WTC11 (cell line): ENCODE results near the gene TXNL4A. TPM values are rescaled to one million over a fixed set of nuclear protein-coding genes. Genes with fewer than 3 reads are reported as not detected.
"Not testable (repeated sequence)": the region's sequence is repeated elsewhere in the genome, so short reads cannot be mapped to it uniquely, and the experiment has no call there.

ENCODE experiments used
- ATAC-seq: fragments of 200-7000 bp; cut with Tn5 transposase; 2 replicates; pipeline ENCODE4 v1.10.0; 2021; ENCODE audit warnings: mild to moderate bottlenecking, moderate library complexity
- CTCF ChIA-PET: fragments of 300-600 bp; sonication (Branson Sonifier 250); formaldehyde crosslinking; loops from one replicate; lab custom pipeline; 2021; ENCODE audit warnings: antibody characterized with exemption; lab: Charles Lee
- POLR2A ChIA-PET: fragments of 350-600 bp; sonication (Branson Sonifier 250); formaldehyde crosslinking; loops from one replicate; lab custom pipeline; 2021; ENCODE audit warnings: antibody characterized with exemption; lab: Charles Lee
- DNase-seq: peaks from one replicate; pipeline ENCODE4 v3.0.0; 2021; ENCODE audit warnings: low spot score
- H3K27ac Mint-ChIP-seq: 2 replicates; pipeline ENCODE4 v1.8.0; 2021; ENCODE audit warnings: mixed read lengths
- H3K27me3 Mint-ChIP-seq: 2 replicates; pipeline ENCODE4 v1.8.0; 2021; ENCODE audit warnings: low read depth, mild to moderate bottlenecking, moderate library complexity, mixed read lengths
- H3K36me3 Mint-ChIP-seq: 2 replicates; pipeline ENCODE4 v1.8.0; 2021; ENCODE audit warnings: mixed read lengths
- H3K4me1 Mint-ChIP-seq: 2 replicates; pipeline ENCODE4 v1.8.0; 2022; ENCODE audit warnings: mixed read lengths
- H3K4me3 Mint-ChIP-seq: 2 replicates; pipeline ENCODE4 v1.8.0; 2021; ENCODE audit warnings: mild to moderate bottlenecking, moderate library complexity, mixed read lengths
- H3K9me3 Mint-ChIP-seq: 2 replicates; pipeline ENCODE4 v1.8.0; 2021; ENCODE audit warnings: mixed read lengths
- ATF1 ChIP-seq: sonication (generic); formaldehyde crosslinking; IDR thresholded peaks from 2 replicates; pipeline ENCODE4 v1.8.1; 2023; ENCODE audit warnings: mild to moderate bottlenecking, moderate library complexity, missing genetic modification reagents
- CREB1 ChIP-seq: sonication (generic); formaldehyde crosslinking; IDR thresholded peaks from 2 replicates; pipeline ENCODE4 v1.8.0; 2023; ENCODE audit warnings: mild to moderate bottlenecking, missing genetic modification reagents
- CREM ChIP-seq: sonication (generic); formaldehyde crosslinking; IDR thresholded peaks from 2 replicates; pipeline ENCODE4 v1.8.1; 2022; ENCODE audit warnings: mild to moderate bottlenecking, missing genetic modification reagents, moderate library complexity
- ETV6 ChIP-seq: sonication (generic); formaldehyde crosslinking; IDR thresholded peaks from 2 replicates; pipeline ENCODE4 v1.8.1; 2022; ENCODE audit warnings: mild to moderate bottlenecking, missing genetic modification reagents
- FOXP4 ChIP-seq: sonication (generic); formaldehyde crosslinking; IDR thresholded peaks from 2 replicates; pipeline ENCODE4 v1.8.0; 2022; ENCODE audit warnings: mild to moderate bottlenecking, missing genetic modification reagents
- GRHL2 ChIP-seq: fragments of 250-450 bp; sonication (Bioruptor Pico); IDR thresholded peaks from 2 replicates; pipeline ENCODE4 v1.8.0; 2022; ENCODE audit warnings: mild to moderate bottlenecking, moderate library complexity; ENCODE audit not compliant: insufficient replicate concordance, severe bottlenecking
- JAZF1 ChIP-seq: fragments of 250-450 bp; sonication (Bioruptor Pico); IDR thresholded peaks from 2 replicates; pipeline ENCODE4 v1.9.0; 2021; ENCODE audit warnings: moderate library complexity, mild to moderate bottlenecking, inconsistent platforms
- NR2C2 ChIP-seq: sonication (generic); formaldehyde crosslinking; IDR thresholded peaks from 2 replicates; pipeline ENCODE4 v1.8.0; 2022; ENCODE audit warnings: mild to moderate bottlenecking, missing genetic modification reagents
- SOX15 ChIP-seq: fragments of 250-450 bp; sonication (Bioruptor Pico); IDR thresholded peaks from 2 replicates; pipeline ENCODE4 v1.9.0; 2021; ENCODE audit warnings: mild to moderate bottlenecking
- TEAD4 ChIP-seq: sonication (generic); formaldehyde crosslinking; IDR thresholded peaks from 2 replicates; pipeline ENCODE4 v1.8.0; 2022; ENCODE audit warnings: mild to moderate bottlenecking, missing genetic modification reagents
- ZNF138 ChIP-seq: sonication (generic); formaldehyde crosslinking; conservative IDR thresholded peaks from 2 replicates; pipeline ENCODE4 v1.8.1; 2022; ENCODE audit warnings: mild to moderate bottlenecking, moderate library complexity, missing genetic modification reagents
- ZNF219 ChIP-seq: sonication (generic); formaldehyde crosslinking; IDR thresholded peaks from 2 replicates; pipeline ENCODE4 v1.8.0; 2023; ENCODE audit warnings: missing genetic modification reagents, mild to moderate bottlenecking, borderline replicate concordance
- ZNF232 ChIP-seq: sonication (generic); formaldehyde crosslinking; IDR thresholded peaks from 2 replicates; pipeline ENCODE4 v1.8.0; 2022; ENCODE audit warnings: mild to moderate bottlenecking, missing genetic modification reagents
- ZNF263 ChIP-seq: sonication (generic); formaldehyde crosslinking; IDR thresholded peaks from 2 replicates; pipeline ENCODE4 v1.8.1; 2022; ENCODE audit warnings: low read depth, mild to moderate bottlenecking, moderate library complexity, missing genetic modification reagents
- ZNF281 ChIP-seq: sonication (generic); formaldehyde crosslinking; IDR thresholded peaks from 2 replicates; pipeline ENCODE4 v1.8.0; 2023; ENCODE audit warnings: mild to moderate bottlenecking, missing genetic modification reagents
- ZNF396 ChIP-seq: fragments of 250-450 bp; sonication (Bioruptor Pico); IDR thresholded peaks from 2 replicates; pipeline ENCODE4 v1.8.0; 2021; ENCODE audit warnings: mild to moderate bottlenecking, moderate library complexity, borderline replicate concordance
- total RNA-seq: library from RNA; stranded (reverse); gene quantifications from 3 replicates; pipeline ENCODE4 v1.2.3, GENCODE V29; 2021
- TF ChIP-seq, protein P1 (sequence below): sonication (generic); formaldehyde crosslinking; conservative IDR thresholded peaks from 2 replicates; pipeline ENCODE4 v1.8.1; 2022; ENCODE audit warnings: mild to moderate bottlenecking, missing genetic modification reagents
- TF ChIP-seq, protein P2 (sequence below): sonication (generic); formaldehyde crosslinking; IDR thresholded peaks from 2 replicates; pipeline ENCODE4 v1.8.0; 2022; ENCODE audit warnings: mild to moderate bottlenecking, missing genetic modification reagents
- TF ChIP-seq, protein P3 (sequence below): fragments of 250-450 bp; sonication (Bioruptor Pico); IDR thresholded peaks from 2 replicates; pipeline ENCODE4 v1.9.0; 2021; ENCODE audit warnings: moderate library complexity, mild to moderate bottlenecking, inconsistent platforms, borderline replicate concordance
- TF ChIP-seq, protein P4 (sequence below): fragments of 250-450 bp; sonication (Bioruptor Pico); IDR thresholded peaks from 2 replicates; pipeline ENCODE4 v1.9.0; 2021; ENCODE audit warnings: mild to moderate bottlenecking
- TF ChIP-seq, protein P5 (sequence below): sonication (generic); formaldehyde crosslinking; IDR thresholded peaks from 2 replicates; pipeline ENCODE4 v1.8.1; 2022; ENCODE audit warnings: mild to moderate bottlenecking, missing genetic modification reagents, moderate library complexity, borderline replicate concordance

TXNL4A gene
- total RNA-seq, 1 experiment from 2014 or later = 157 TPM

DNA sequence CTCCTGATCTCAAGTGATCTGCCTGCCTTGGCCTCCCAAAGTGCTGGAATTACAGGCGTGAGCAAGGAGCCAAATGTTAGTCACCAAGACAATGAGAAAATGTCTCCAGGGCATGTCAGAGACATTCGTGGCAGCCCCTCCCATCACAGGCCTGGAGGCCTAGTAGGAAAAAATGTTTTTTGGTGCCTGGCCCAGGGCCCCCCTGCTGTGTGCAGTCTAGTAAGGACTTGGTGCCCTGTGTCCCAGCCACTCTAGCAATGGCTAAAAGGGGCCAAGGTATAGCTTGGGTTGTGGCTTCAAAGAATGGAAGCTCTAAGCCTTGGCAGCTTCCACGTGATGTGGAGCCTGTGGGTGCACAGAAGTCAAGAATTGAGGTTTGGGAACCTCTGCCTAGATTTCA, 12.5 kb upstream of the TXNL4A start:
- TF ChIP-seq, protein P1, sequence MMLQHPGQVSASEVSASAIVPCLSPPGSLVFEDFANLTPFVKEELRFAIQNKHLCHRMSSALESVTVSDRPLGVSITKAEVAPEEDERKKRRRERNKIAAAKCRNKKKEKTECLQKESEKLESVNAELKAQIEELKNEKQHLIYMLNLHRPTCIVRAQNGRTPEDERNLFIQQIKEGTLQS (CRISPR knock-in tag) = no peak
- no peak for TF ChIP-seq GRHL2 (CRISPR knock-in tag)
- TF ChIP-seq ZNF232 (CRISPR knock-in tag) = no peak
- TF ChIP-seq ZNF396 (CRISPR knock-in tag) = no peak
- no peak for TF ChIP-seq NR2C2 (CRISPR knock-in tag)
- no peak for TF ChIP-seq SOX15
- no peak for TF ChIP-seq ZNF219 (CRISPR knock-in tag)
- no peak for TF ChIP-seq ZNF138 (CRISPR knock-in tag)
- TF ChIP-seq ZNF263 (CRISPR knock-in tag) = no peak
- no peak for TF ChIP-seq JAZF1 (CRISPR knock-in tag)
- TF ChIP-seq ATF1 = no peak
- no peak for TF ChIP-seq ETV6 (CRISPR knock-in tag)
- TF ChIP-seq, protein P2, sequence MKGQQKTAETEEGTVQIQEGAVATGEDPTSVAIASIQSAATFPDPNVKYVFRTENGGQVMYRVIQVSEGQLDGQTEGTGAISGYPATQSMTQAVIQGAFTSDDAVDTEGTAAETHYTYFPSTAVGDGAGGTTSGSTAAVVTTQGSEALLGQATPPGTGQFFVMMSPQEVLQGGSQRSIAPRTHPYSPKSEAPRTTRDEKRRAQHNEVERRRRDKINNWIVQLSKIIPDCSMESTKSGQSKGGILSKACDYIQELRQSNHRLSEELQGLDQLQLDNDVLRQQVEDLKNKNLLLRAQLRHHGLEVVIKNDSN (CRISPR knock-in tag) = no peak
- TF ChIP-seq, protein P3, sequence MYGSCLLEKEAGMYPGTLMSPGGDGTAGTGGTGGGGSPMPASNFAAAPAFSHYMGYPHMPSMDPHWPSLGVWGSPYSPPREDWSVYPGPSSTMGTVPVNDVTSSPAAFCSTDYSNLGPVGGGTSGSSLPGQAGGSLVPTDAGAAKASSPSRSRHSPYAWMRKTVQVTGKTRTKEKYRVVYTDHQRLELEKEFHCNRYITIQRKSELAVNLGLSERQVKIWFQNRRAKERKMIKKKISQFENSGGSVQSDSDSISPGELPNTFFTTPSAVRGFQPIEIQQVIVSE (CRISPR knock-in tag) = no peak
- TF ChIP-seq FOXP4 (CRISPR knock-in tag) = no peak
- H3K4me1 Mint-ChIP-seq = no peaks in the 10 kb centered on the region
- no peak for DNase-seq
- H3K36me3 Mint-ChIP-seq = peaks cover 9% of the 10 kb centered on the region
- H3K27ac Mint-ChIP-seq = no peak overlapping the region
- ChIA-PET CTCF (no interaction called here), POLR2A (no interaction called here)
- peaks cover 11% of the 10 kb centered on the region; the same call in 1 of the 2 replicates for H3K27me3 Mint-ChIP-seq
- no peak for ATAC-seq
- H3K9me3 Mint-ChIP-seq = peaks cover 24% of the 10 kb centered on the region
- H3K4me3 Mint-ChIP-seq = no peak overlapping the region

GRCh38 chr18:79999701-80000100, 11.3 kb upstream of the TXNL4A start:
- H3K36me3 Mint-ChIP-seq, CTCF ChIA-PET, POLR2A ChIA-PET, ATAC-seq, H3K27ac Mint-ChIP-seq, DNase-seq, H3K4me3 Mint-ChIP-seq, H3K4me1 Mint-ChIP-seq: not testable (repeated sequence)
- peaks cover 13% of the 10 kb centered on the region; the same call in 1 of the 2 replicates for H3K27me3 Mint-ChIP-seq
- peaks cover 24% of the 10 kb centered on the region for H3K9me3 Mint-ChIP-seq

GRCh38 chr18:79991494-79991893, 3.1 kb upstream of the TXNL4A start:
- peaks cover 40% of the 10 kb centered on the region for H3K4me1 Mint-ChIP-seq
- ChIA-PET POLR2A (no interaction called here), CTCF (no interaction called here)
- no peak overlapping the region for H3K27ac Mint-ChIP-seq
- peaks cover 4% of the 10 kb centered on the region for H3K36me3 Mint-ChIP-seq
- H3K4me3 Mint-ChIP-seq = no peak overlapping the region
- H3K9me3 Mint-ChIP-seq = no peaks in the 10 kb centered on the region
- ATAC-seq (no peak), DNase-seq (no peak)
- peaks cover 3% of the 10 kb centered on the region; the same call in 1 of the 2 replicates for H3K27me3 Mint-ChIP-seq
- TF ChIP-seq, protein P3 (CRISPR knock-in tag) = no peak
- TF ChIP-seq ETV6 (CRISPR knock-in tag) (no peak), ZNF281 (CRISPR knock-in tag) (no peak), TEAD4 (CRISPR knock-in tag) (no peak), CREM (CRISPR knock-in tag) (no peak), CREB1 (CRISPR knock-in tag) (no peak)
- TF ChIP-seq, protein P4, sequence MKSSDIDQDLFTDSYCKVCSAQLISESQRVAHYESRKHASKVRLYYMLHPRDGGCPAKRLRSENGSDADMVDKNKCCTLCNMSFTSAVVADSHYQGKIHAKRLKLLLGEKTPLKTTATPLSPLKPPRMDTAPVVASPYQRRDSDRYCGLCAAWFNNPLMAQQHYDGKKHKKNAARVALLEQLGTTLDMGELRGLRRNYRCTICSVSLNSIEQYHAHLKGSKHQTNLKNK (CRISPR knock-in tag) = no peak
- TF ChIP-seq, protein P5, sequence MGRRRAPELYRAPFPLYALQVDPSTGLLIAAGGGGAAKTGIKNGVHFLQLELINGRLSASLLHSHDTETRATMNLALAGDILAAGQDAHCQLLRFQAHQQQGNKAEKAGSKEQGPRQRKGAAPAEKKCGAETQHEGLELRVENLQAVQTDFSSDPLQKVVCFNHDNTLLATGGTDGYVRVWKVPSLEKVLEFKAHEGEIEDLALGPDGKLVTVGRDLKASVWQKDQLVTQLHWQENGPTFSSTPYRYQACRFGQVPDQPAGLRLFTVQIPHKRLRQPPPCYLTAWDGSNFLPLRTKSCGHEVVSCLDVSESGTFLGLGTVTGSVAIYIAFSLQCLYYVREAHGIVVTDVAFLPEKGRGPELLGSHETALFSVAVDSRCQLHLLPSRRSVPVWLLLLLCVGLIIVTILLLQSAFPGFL = no peak
